COLO668 (cell line): Measurements from ENCODE around the gene SLC7A5.
"Not testable (repeated sequence)": the region's sequence is repeated elsewhere in the genome, so short reads cannot be mapped to it uniquely, and the experiment has no call there.

Experiments used
- DNase-seq: peaks from one replicate; lab custom pipeline; 2025; ENCODE audit not compliant: unreplicated experiment; lab: John Stamatoyannopoulos, UW

Gene SLC7A5

GRCh38 chr16:87835882-87836331, 33.4 kb downstream of the SLC7A5 start:
- no peak for DNase-seq

- DNase-seq: peak; percentile 26
Measured at GRCh38 chr16:87834668-87835473, 34.4 kb downstream of the SLC7A5 start.

DNA sequence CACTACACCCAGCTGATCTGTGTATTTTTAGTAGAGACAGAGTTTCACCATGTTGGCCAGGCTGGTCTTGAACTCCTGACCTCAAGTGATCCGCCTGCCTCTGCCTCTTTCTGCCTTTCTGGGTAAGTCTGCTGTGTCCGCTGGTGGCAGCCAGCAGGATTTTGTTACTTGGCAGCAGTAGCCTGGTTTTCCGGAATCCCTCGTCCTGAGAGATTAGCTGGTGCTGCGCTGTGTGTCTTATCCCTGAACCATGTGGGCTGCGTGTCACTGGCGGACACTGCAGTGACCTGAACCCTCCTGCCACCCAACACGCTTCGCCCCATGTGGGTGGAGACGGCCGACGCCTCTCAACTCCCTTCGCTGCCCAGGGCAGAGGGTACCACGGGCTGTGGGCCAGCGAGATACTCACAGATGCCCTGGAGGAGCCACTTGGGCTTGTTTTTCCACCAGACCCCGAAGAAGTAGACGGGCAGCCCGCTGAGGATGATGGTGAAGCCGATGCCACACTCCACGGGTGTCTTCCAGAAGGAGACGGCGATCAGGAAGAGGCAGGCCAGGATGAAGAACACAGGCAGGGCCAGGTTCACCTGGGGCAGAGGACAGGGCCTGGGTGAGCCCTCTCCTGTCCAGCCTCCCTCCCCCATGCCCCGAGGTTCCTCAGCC, 35.2 kb downstream of the SLC7A5 start:
- DNase-seq: no peak

DNA sequence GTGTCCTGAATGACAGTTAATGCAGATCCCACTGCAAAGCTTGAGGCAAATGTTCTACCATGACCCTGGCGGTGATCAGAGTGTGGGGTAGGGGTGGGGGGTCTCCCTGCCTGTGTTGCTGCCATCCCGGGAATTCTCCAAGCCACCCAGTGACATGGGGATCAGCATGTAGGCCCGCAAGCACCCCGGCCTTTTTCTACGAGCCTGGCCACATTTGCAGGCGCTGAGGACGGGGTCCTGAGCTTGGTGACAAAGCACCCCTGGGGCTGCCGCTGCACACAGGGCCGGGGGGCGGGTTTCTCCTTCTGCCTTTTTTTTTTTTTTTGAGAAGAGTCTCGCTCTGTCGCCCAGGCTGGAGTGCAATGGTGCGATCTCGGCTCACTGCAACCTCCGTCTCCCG, 35.8 kb downstream of the SLC7A5 start:
- DNase-seq: no peak

GRCh38 chr16:87832741-87833502, 36.4 kb downstream of the SLC7A5 start:
- no peak for DNase-seq

DNA sequence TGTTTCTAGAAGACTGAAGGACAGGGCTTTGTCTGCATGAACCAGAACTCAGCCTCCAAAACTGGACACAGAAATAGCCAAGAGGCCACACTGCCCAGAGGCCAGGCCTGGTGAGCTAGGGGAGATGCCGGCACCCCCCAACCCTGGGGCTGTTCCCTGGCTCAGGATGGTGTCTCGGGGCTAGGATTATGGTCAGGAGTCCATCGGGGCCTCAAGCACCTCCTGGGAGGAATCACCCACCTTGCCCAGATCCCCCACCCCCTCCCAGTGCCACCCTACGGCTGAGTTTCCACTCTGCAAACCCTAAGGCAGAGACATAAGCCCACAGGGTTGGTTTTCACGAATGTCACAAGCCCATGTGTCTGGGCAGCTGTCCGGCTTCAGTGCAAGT, 37.2 kb downstream of the SLC7A5 start:
- no peak for DNase-seq

- no peak for DNase-seq
Measured at GRCh38 chr16:87831421-87832136, 37.7 kb downstream of the SLC7A5 start.

DNA sequence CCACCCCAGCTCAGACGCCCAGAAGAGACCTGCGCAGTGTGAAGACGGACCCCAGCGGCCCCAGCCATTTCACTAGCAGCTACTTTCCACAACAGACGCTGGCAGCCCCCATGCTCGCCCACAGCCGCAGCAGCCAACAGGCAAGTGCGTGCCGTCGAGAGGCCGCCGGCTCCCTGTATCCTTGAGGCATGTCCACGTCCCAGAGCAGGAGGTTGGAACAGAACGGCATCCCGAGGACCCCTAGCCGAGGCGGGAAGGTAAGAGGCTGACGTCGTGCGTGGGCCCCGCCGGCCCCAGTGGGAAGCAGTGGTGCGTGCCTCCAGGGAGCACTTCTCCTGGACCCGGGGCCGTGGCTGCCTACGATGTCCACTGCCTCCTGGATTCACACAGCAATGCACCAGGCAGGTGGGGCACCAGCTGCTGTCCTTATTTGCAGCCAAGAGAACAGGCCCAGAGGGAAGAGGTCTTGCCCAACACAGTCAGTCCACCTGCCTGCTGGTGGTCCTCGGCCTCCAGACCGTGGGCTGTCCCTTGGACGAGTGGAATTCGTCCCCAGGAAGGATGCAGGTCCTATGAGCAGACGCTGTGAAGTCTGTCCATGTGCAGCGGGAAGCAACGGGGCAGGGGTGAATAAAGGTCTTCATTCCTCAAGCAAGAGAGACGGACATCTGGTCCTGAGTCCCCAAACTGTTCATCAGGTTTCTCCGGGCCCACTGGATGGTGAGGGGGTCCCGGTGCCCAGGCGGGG, 38.5 kb downstream of the SLC7A5 start:
- DNase-seq: no peak

DNA sequence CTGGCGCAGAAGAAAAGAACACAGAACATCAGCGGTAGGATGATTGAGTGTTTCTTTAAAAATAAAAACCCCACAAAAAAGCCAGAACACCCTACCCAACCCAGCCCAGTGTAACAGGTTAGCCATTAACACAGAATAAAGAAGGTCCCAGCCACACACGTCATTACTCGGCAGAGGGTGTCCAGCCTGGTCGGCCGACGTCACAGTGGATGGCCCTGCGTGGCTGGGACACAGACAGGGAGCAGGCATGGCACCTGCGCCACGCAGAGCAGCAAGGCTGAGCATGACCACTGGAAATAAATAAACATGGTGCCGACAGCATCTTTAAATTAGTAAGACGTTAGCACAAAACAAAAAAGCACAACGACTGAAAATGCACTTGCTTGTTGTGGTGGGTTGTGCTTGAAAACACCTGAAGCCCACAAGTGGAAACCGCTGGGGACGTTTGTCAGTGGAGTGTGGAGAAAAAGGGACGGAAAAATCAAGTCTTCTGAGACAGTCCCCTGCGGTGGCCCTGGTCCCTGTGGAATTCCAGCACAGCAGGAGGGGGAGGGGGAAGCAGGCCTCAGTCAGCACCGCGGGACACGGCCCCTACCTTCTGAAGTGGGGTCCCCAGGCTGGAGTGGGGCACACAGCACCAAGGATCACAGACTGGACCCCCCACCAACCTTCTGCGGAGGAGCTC, 39.2 kb downstream of the SLC7A5 start:
- DNase-seq: no peak

DNA sequence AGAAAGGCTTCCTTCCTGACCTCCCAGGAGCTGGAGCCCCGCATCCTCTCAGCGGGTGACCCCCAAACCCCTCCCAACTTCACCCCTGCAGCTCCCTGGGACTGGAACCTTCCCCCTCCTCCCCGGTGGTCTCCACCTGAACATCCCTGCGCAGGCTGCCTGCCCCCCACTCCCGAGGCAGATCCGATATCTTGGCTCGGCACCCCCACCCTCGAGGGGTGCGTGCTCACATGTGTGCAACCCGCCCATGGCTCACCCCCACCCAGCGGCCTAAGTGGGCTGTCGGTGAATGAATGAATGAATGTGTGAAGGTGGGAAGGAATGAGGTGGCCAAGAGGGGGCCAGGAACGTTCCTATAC, 39.7 kb downstream of the SLC7A5 start:
- no peak for DNase-seq

GRCh38 chr16:87828907-87829621, 40.2 kb downstream of the SLC7A5 start:
- no peak for DNase-seq

- peak; percentile 79 for DNase-seq
Measured at GRCh38 chr16:87828071-87828906, 41.0 kb downstream of the SLC7A5 start.

GRCh38 chr16:87827588-87827915, 41.8 kb downstream of the SLC7A5 start:
- not testable (repeated sequence) for DNase-seq

DNA sequence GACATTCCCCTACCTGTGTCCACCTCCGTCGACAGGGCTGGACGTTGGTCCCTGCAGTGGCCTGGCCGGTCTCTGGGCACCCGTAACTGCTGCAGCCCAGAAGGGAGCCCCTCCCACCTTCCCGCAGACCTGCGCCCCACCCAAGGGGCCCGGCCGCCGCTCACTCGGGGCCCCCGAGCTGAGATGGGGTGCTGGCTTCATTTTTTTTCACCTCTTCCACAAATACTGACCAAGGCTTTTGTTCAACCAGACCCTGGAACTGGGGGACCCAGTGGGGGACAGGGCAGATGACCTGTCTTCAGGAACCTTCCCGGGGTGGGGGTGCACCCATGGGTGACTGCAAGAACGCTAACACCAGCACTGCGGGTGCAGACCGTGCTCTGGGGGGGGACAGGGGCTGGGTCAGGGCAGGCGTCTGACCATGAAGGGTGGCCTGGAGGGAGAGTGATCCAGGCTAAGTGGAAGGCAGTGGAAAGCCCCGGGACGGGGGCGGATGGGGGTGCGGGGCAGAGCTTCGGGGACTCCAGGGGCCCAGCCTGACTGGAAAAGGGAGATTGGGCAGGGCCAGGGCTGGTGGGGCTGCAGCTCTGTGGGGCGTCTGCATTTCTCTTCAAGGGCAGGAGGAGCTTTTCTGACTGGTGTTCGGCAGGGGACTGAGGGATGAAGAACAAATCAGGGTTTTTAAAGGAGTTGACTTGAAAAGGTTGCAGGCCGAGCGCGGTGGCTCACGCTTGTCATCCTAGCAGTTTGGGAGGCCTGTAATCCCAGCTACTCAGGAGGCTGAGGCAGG, 42.3 kb downstream of the SLC7A5 start:
- DNase-seq: no peak

GRCh38 chr16:87826407-87826797, 42.9 kb downstream of the SLC7A5 start:
- DNase-seq: not testable (repeated sequence)

GRCh38 chr16:87825842-87826120, 43.5 kb downstream of the SLC7A5 start:
- not testable (repeated sequence) for DNase-seq

DNA sequence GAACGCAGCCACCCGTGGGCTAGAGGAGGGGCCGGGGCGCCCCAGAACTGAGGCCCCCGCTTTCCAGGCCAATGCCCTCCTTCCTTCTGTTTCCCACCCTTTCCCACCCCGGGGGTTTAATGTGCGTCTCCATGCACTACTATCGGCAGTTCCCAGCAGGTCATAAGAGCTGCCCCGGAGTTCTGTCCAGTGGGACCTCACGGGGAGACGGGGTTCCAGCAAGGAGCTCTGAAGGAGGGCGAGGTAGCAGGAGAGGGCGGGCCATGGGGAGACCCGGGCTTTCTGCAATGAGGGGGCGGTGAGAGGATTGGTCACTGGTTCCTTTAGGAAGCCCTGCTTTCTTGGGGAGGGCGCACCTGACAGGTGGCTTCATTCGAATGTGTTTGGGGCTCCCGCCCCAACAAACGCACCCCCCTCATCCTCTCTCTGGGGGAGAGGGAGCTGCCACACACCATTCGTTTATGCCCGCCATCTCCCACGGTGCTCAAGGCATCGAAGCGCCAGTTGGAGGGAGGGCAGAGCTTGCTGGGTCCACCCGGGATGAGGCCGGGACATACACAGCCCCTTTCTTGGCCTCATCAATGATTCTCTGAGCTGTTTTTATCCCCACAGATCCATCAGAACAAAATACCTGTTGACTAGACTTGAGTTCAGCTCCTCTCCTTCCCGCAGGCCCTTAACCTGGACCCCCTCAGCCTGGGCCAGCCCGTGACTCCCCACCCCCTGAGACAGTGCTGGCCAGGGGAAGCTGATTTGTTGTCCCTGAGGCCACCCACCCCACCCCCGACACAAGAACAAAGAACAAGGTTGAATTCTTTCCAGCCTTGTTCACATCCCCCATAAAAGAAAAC, 44.1 kb downstream of the SLC7A5 start:
- DNase-seq: no peak
